Measurements from ENCODE around the gene SBNO1. TPM values are rescaled to one million over a fixed set of nuclear protein-coding genes. Genes with fewer than 3 reads are reported as not detected.

SBNO1 gene
- total RNA-seq = 23.4 and 27.8 TPM in 2 replicates

GRCh38 chr12:123364532-123365024, at the start of gene SBNO1:
Gene SBNO1, minus strand, starts transcription at chr12:123364847. Its CDS starts 14,406 bp downstream, at chr12:123350441.

Other genes starting within 250 kb of the SBNO1 start
- gene PITPNM2, start 213.8 kb downstream of the SBNO1 start, total RNA-seq = 2.6 and 3.6 TPM in 2 replicates
- gene MPHOSPH9, start 131.7 kb downstream of the SBNO1 start, total RNA-seq = 42.2 and 69.3 TPM in 2 replicates
- 8.8 and 9.0 TPM in 2 replicates for gene MTRFR, start 131.4 kb downstream of the SBNO1 start, total RNA-seq
- 151 and 172 TPM in 2 replicates for gene CDK2AP1, start 93.0 kb downstream of the SBNO1 start, total RNA-seq
- gene KMT5A, start 19.3 kb upstream of the SBNO1 start, total RNA-seq = 35.4 and 38.6 TPM in 2 replicates
- 5.8 and 7.1 TPM in 2 replicates for gene RILPL2, start 71.8 kb upstream of the SBNO1 start, total RNA-seq
- 12.0 and 13.7 TPM in 2 replicates for gene SNRNP35, start 93.3 kb upstream of the SBNO1 start, total RNA-seq
- 5.2 and 6.5 TPM in 2 replicates for gene RILPL1, start 168.9 kb upstream of the SBNO1 start, total RNA-seq
- 455 and 546 TPM in 2 replicates for gene TMED2, start 219.7 kb upstream of the SBNO1 start, total RNA-seq
- 15.9 and 19.0 TPM in 2 replicates for gene DDX55, start 237.3 kb upstream of the SBNO1 start, total RNA-seq